IPS-18c (cell line): ENCODE data around the gene RFT1.

Experiments used
- H3K4me3 ChIP-seq: 2 replicates; pipeline ENCODE4 v1.7.0; 2013; ENCODE audit warnings: low read depth, mild to moderate bottlenecking, low read length, moderate library complexity; ENCODE audit not compliant: insufficient read depth
- H3K9me3 ChIP-seq: one replicate; pipeline ENCODE4 v1.6.1; 2013; ENCODE audit warnings: mild to moderate bottlenecking, low read length, moderate library complexity; ENCODE audit not compliant: control insufficient read depth, insufficient read depth

RFT1 gene, protein sequence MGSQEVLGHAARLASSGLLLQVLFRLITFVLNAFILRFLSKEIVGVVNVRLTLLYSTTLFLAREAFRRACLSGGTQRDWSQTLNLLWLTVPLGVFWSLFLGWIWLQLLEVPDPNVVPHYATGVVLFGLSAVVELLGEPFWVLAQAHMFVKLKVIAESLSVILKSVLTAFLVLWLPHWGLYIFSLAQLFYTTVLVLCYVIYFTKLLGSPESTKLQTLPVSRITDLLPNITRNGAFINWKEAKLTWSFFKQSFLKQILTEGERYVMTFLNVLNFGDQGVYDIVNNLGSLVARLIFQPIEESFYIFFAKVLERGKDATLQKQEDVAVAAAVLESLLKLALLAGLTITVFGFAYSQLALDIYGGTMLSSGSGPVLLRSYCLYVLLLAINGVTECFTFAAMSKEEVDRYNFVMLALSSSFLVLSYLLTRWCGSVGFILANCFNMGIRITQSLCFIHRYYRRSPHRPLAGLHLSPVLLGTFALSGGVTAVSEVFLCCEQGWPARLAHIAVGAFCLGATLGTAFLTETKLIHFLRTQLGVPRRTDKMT

DNA sequence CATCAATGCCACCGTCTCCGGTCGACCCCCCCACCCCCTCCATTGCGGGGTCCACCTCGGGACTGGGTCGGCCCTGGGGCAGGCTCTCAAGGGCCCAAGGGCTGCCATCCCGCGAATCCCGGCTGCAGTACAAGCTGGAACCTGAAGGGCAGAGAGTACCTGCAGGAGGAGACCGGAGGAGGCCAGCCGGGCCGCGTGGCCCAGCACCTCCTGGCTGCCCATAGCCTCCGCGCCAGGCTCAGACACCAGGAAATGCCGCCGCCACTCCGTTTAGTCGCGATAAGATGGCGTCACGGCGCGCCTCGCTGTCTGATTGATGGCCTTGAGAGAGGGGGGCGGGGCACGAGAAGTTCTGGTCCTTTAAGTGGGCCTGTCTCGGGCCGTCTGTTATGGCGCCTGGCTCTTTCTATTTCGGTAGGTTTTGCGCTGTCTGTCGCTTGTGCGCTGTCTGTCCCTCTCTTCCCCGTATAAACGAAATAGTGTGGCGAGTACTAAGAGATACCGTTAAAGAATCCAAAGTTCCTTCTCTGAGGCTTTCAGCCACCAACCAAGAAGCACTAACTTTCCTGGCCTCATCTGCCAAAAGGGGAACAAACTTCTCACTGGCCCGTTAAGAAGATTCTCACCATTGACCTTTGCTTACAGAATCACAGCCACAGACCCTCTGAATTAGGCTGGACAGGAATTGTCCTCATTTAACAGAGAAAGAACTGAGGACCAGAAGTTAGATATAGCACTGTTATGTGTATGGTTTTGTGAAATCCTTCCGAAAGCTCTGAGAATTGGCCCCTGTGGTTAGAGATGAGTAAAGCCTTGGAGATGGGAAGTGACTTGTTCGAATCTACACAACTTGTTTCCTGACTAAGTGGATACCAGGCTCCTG, at the start of gene RFT1:
RFT1 (minus strand) TSS at position 257 of the 883 bp plus-strand sequence; CDS start at position 222, 35 bp downstream.
- Histone ChIP-seq H3K4me3 (peak within 1 kb of the TSS; percentile 94), H3K9me3 (no peaks in the 10 kb centered on the region)

DNA sequence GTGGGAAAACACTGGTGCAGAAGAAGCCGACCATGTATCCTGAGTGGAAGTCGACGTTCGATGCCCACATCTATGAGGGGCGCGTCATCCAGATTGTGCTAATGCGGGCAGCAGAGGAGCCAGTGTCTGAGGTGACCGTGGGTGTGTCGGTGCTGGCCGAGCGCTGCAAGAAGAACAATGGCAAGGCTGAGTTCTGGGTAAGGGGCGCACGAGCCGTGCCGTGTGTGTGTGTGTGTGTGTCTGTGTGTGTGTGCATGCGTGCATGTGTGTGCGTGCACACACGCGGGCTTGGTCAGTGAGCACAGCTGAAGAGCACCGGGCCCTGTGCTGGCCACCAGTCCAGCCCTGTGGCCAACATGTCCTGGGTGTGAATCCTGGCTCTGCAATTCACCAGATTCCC, 49.3 kb upstream of the RFT1 start:
- Histone ChIP-seq H3K4me3 (no peak overlapping the region), H3K9me3 (no peaks in the 10 kb centered on the region)

DNA sequence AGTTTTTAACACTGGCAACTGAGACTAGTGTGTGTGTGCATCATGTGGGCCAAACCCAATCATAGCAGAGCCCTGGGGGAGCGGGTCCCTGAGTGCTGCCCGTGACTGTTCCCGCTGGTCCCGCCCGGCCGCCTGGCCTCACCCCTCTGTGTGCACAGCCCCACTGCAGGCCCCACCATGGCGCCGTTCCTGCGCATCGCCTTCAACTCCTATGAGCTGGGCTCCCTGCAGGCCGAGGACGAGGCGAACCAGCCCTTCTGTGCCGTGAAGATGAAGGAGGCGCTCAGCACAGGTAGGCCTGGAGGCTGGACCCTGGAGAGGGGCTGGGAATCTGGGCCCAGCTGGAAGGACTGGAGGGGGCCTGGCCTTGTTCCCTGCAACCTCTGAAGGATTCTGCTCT, 48.0 kb upstream of the RFT1 start:
- H3K4me3 ChIP-seq, result no peak overlapping the region
- no peaks in the 10 kb centered on the region for H3K9me3 ChIP-seq

DNA sequence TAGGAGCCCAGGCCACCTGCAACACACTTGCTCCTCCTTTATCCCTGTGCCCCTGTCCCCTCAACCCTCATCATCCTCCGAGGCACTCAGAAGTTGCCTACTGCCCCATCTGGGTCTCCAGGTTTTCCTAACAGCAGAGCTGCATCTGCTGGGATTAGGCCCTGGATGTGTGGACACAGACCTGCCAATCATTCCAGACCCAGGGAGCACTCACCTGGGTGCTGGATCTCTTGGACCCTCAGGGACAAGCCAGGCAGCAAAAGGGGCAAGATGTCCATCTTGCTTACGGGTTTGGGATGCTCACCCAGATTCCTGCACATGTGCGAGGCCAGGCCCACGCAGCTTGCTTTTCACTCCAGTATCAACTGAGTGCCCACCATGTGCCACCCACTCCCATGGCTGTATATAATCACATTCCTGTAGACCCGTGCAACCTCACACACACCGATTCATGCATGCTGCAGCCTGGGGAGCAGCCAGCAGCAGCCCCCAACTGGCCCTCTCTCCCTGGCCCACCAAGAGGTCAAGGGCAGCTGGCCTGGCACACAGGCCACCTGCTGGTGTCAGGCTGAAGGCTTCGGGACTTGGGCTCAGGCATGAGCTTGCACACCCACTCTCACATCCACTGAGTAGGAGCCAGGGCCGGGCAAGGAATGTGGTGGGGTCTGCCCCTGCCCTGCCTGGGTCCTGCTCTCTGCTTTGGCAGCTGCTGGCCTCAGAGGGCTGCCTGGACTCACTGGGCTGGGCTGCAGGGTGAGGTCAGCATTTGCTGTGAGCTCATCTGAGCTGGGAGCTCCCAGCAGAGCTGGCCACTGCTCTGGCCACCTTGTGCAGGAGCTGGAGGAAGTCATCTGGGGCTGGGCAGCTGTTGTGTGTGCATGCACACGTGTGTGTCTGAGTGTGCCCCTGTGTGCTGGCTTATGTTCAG, 45.6 kb upstream of the RFT1 start:
- no peaks in the 10 kb centered on the region for H3K9me3 ChIP-seq
- no peak overlapping the region for H3K4me3 ChIP-seq

DNA sequence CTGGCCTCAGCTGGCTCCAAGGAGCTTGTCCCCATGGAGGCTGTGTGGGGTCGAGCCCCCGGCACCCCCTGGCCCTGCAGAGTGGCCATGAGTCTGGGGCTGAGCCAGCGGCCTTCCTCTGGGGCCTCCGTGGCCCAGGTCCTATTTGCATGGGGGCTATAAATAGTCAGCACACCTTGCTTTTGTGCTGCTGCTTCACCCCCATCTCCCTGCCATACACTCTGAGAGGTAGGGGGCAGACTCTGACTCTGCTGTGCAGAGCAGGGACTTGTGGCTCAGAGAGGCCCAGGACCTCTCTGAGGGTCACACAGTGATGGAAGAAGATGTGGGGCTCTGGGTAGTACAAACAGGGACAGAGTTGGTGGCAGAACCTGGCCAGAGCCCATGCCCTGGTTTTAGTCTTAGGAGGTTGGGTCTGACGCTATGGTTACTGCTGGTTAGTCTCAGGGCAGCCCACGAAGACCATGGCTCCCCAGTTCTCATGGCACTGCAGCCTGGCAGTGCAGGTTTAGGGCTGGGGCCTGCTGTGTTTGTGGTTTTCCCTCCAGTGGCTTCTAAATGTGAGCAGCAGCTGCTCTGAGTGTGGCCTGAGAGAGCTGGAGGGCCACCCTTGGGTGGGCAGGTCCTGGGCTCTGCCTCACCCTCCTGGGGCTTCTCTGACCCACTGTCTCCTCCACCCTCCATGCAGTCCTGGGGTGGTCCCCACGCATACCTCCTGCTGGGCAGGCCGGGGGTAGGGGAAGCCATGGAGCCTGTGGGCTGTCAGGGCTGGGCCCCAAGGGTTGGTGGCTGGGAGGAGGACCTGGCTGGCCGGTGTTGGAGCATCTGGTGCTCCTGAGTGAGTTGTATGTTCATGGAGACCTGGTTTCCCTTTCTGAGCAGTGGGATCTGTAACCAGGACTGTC, 44.4 kb upstream of the RFT1 start:
- Histone ChIP-seq H3K4me3 (no peak overlapping the region), H3K9me3 (no peaks in the 10 kb centered on the region)

DNA sequence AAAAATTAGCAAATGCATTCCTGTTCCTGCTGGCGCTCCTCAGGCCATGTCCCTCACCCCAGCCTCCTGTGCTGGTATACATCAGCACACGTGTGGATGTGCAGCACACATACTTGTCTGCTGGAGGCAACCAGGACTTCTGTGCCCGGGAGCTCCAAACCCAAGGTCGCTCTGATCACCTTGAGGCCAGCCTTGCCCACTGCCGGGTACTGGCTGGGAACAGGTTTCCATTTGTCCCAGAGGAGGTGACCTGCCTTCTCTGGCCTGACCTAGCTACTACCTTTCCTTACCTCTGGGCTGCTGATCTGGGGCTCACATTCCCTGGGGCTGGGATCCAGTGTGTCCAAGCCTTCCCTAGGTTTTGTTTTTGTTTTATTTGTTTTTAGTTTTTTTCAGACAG, 42.9 kb upstream of the RFT1 start:
- no peak overlapping the region for H3K4me3 ChIP-seq

DNA sequence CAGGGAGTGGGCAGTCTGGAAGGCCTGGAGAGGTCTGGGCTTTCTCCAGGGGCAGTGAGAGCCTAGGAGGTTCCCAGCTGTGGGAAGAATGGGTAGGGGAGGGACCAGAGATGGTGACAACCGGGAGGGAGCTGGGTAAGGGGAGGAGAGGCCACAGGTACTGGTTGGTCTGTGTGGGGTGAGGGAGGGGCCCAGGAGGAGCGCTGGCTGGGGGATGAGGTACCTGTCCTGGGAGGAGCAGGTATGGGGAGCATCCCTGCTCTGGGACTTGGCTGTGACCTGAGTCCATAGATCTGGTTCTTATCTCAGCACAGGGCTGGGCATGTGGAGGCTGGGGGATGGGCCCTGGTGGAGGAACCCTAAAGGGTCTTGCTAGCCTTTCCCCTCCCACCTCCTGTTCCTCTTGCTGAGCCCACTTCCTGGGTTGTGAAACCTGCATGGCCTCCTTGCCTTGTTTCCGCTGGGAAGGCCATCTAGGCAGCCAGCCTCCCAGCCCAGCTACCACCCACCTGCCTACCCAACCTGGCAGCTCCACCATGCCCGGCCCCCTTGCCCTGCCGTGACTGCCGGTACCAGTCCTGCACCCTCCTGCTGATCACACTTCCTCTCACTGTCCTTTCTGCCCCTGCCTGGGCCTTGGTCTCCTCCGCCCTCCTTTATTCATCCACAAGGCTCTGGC, 41.7 kb upstream of the RFT1 start:
- Histone ChIP-seq H3K9me3 (no peaks in the 10 kb centered on the region), H3K4me3 (no peak overlapping the region)

More for the DNA sequence above, 42.9 kb upstream of the RFT1 start:
- no peaks in the 10 kb centered on the region for H3K9me3 ChIP-seq

DNA sequence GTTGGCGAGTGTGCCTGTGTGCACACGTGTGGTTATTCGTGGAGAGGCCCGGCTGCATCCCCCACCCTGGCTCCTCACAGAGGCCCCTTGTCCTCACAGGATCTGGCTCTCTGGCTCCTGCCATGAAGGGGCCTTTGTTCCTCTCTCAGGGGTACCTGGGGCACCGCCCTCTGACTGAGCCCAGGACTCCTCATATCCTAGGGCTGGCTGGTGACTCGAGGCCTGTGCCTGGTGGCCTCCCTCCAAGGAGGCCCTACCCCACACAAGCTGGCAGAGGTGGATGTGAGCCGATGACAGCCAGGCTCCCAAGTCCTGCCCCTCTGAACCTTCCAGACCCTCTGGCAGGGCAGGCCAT, 40.8 kb upstream of the RFT1 start:
- H3K9me3 ChIP-seq, result no peaks in the 10 kb centered on the region
- no peak overlapping the region for H3K4me3 ChIP-seq

DNA sequence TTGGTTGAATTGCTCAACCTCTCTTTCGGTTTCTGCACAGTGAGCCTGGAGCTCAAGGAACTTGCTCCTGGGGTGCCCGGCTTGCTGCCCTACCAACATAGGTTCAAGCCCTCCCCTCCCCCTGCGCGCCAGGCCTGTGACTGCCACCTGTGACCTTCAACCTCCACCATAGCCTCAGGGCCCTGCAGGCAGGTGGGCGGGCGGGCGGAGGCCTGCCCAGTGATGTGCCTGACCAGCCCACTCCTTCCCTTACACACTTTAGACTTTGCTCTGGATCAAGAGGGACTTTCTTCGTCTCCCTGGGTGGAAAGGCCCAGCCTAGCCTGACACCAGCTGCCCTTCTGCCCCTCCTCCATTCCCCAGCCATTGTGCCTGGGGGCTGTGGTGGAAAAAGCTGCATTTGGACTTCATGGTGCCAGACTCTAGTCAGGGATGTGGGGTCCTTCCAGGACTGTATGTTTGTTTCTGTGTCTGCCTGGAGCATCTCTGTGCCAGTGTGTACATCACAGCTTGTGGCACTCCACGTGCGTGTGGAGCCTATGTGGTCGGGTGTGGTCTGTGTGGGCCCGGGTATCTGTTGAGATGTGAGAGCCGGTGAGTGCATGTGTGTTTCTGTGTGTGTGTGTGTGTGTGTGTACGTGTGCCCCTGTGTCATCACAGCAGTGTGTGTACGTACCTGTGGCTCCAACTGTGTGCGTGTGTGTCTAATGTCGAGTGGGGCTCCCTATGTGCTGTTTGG, 40.3 kb upstream of the RFT1 start:
- no peak overlapping the region for H3K4me3 ChIP-seq
- H3K9me3 ChIP-seq, result no peaks in the 10 kb centered on the region

DNA sequence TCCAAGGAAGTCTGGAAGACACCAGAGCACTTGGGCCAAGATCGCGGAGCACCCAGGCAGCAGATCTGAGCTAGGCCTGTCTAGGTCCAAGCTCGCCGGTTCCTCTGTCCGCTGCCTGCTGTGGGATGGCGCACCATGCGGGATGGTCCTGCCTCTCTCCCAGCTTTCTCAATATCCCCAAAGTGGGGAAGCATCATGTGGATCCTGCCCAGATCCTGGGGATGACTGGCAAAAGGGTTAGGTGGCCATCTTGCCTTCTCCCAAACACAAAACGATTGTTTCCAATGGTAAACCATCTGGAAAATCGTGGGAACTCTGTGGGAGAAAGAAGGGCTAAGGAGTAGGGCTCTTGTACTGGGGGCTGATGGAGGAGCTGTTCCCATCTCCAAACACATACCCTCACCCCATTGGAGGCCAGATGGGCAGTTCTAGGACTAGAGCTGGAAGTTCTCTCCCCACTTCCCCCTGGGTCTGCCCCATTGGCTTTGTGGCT, 39.6 kb upstream of the RFT1 start:
- H3K9me3 ChIP-seq, result no peaks in the 10 kb centered on the region
- no peak overlapping the region for H3K4me3 ChIP-seq

DNA sequence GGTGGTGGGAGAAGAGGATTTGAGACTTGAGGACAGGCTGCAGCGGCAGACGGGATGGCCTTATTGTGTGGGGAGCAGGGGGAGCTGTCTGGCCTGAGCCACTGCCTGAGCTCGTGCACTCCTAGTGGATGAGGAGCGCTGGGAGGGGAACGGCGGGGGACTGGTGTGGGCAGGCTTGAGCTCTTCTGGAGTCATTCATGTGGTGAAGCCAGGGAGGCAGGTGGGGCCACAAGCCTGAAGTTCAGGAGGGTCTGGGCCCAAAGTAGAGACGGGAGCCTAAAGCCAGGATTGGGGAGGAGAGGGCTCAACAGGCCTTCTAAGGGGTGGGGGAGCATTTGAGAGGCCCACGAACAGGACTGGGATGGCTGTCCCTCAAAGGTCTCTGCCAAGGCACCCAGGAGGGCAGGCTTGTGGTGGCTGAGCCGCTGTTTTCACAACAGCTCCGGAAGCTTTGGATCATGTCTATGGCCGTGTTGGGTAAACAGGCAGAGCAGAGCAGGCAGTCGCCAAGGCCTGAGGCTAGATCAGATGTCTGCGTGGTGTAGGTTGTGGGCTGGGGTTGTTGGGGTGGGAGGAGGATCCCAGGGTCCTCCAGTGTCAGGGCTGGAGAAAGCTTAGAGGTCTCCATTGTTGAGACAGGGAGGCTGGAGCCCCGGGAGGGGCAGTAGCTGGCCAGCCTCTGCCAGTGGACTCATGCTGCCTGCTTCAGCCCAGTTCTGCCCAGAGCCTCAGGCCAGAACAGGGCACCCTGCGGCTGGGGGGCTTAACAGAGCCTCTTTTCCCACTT, 39.0 kb upstream of the RFT1 start:
- no peak overlapping the region for H3K4me3 ChIP-seq
- H3K9me3 ChIP-seq, result no peaks in the 10 kb centered on the region

DNA sequence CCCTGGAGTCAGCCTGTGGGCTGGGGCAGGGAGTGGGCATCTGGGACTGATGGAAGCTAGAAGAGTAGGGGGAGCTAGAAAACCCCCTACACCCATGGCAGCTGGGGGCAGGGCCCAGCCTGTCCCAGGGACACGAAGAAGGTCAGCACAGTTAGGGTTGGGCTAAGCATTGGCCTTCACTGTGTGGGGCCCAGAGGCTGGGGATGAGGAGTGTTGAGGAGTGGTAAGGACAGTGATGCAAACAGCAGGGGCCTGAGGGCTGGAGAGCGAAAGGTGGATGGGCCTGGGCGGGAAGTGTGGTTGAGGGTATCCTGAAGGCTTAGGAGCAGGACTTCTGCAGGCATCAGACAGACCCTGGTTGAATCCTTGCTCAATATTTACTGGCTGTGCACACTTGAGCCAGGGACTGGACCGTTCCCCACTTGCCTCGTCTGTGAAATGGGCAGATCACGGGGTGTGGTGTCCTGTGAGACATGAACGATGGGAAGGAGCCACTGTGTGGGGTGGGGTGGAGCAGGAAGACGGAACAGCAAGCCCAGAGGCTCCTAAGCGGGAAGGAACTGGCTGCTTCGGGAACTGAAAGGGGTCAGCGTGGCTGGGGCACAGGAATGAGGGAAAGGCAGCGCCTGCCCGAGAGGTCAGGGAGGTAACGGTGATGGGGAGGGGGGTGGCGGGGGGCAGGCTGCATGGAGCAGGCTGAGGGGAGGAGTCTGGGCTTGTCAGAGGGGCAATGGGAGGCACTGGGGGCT, 38.1 kb upstream of the RFT1 start:
- H3K9me3 ChIP-seq, result no peaks in the 10 kb centered on the region
- no peak overlapping the region for H3K4me3 ChIP-seq

DNA sequence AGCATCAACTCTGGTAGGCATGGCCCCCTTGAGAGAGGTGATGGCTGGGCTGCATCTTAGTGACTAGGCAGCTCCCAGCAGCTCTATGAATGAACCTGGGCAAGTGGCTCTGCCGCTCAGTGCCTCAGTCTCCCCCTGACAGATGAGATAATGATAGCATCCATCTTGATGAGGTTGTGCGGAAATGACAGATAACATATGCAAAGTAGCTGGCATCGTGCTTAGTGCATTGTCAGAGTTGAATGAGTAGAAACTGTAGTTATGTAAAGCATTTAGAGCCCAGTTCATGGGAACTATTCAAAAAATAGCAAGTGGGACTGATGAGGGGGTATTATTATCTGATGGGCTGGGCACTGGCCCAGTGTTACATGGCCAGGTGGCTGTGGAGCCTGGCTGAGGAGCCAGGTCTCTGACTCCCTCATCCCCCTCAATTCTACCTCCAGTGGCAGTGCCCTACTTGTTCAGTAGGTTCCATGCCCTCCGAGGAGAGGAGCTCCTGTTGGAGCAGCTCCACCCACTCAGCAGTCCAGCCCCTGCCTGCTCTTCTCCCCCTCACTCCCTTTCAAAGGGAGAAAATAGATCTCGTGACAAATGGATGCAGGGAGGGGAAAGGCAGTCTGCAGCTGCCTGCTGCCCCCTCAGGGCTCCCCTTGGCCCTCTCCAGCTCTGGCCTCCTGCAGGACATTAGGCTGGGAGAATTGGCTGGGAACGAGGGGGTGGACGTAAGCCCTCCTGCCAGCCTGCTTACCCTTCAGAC, 37.4 kb upstream of the RFT1 start:
- H3K4me3 ChIP-seq, result no peak overlapping the region

More for the DNA sequence above, 37.4 kb upstream of the RFT1 start:
- no peaks in the 10 kb centered on the region for H3K9me3 ChIP-seq
